Activated CD4-positive, alpha-beta memory T cell treated with anti-CD3 and anti-CD28 coated beads, Interleukin-2, amount 10 ng/mL, durations not matched to agents 7 days and 5 days (primary cell): ENCODE results near the gene PLXNA2. TPM values are rescaled to one million over a fixed set of nuclear protein-coding genes. Genes with fewer than 3 reads are reported as not detected.

Experiments used
- CTCF ChIA-PET: fragments of 350-600 bp; sonication (Branson Sonifier 250); formaldehyde crosslinking; loops from one replicate; lab custom pipeline; 2021; ENCODE audit warnings: antibody characterized with exemption, inconsistent platforms; lab: Charles Lee
- POLR2A ChIA-PET: fragments of 350-600 bp; sonication (Branson Sonifier 250); formaldehyde crosslinking; loops from one replicate; lab custom pipeline; 2021; ENCODE audit warnings: antibody characterized with exemption; lab: Charles Lee
- DNase-seq: peaks from one replicate; pipeline ENCODE4 v3.0.0-alpha.2; 2020
- H3K27ac Mint-ChIP-seq: one replicate; pipeline ENCODE4 v1.8.0; 2021; ENCODE audit warnings: mild to moderate bottlenecking, mixed read lengths
- H3K27me3 Mint-ChIP-seq: one replicate; pipeline ENCODE4 v1.8.0; 2021; ENCODE audit warnings: mixed read lengths
- H3K36me3 Mint-ChIP-seq: one replicate; pipeline ENCODE4 v1.8.0; 2021; ENCODE audit warnings: low read depth, mixed read lengths
- H3K4me1 Mint-ChIP-seq: one replicate; pipeline ENCODE4 v1.8.0; 2021; ENCODE audit warnings: mixed read lengths
- H3K4me3 Mint-ChIP-seq: one replicate; pipeline ENCODE4 v1.8.0; 2021; ENCODE audit warnings: mild to moderate bottlenecking, mixed read lengths
- H3K9me3 Mint-ChIP-seq: one replicate; pipeline ENCODE4 v1.8.0; 2021; ENCODE audit warnings: mixed read lengths
- total RNA-seq, 2 experiments: library from RNA; stranded (reverse); gene quantifications; one replicate each; pipeline ENCODE4 v1.2.3, GENCODE V29; 2021

The PLXNA2 gene
- total RNA-seq, 2 experiments from 2014 or later = 0.43 to 0.65 TPM

- no peak overlapping the region for H3K4me3 Mint-ChIP-seq
- peaks cover 2% of the 10 kb centered on the region for H3K27me3 Mint-ChIP-seq
- CTCF ChIA-PET = interaction anchor here (1.8 to 2.0 kb wide), 2 partner anchors 11 to 59 kb away, joined by 5 to 6 read pairs; no protein-coding TSS in a partner anchor
- DNase-seq = no peak
- H3K4me1 Mint-ChIP-seq = peaks cover under 1% of the 10 kb centered on the region
- H3K9me3 Mint-ChIP-seq = no peaks in the 10 kb centered on the region
- H3K36me3 Mint-ChIP-seq = no peaks in the 10 kb centered on the region
- POLR2A ChIA-PET = no interaction called here
- no peak overlapping the region for H3K27ac Mint-ChIP-seq
Observed at GRCh38 chr1:208080396-208081286, 163.5 kb downstream of the PLXNA2 start.

- Mint-ChIP-seq H3K4me1 (no peaks in the 10 kb centered on the region), H3K4me3 (no peak overlapping the region), H3K36me3 (no peaks in the 10 kb centered on the region), H3K9me3 (no peaks in the 10 kb centered on the region), H3K27me3 (peaks cover 2% of the 10 kb centered on the region), H3K27ac (no peak overlapping the region)
- CTCF ChIA-PET = interaction anchor here (1.4 kb wide), 1 partner anchor 57 kb away, joined by 3 read pairs; no protein-coding TSS in a partner anchor
- DNase-seq = no peak
- POLR2A ChIA-PET = no interaction called here
Observed at GRCh38 chr1:208079161-208079560, 165.0 kb downstream of the PLXNA2 start.

GRCh38 chr1:208078752-208079151 lies 165.4 kb downstream of the PLXNA2 start:
- H3K4me3 Mint-ChIP-seq = no peak overlapping the region
- H3K27me3 Mint-ChIP-seq = peaks cover 2% of the 10 kb centered on the region
- no peaks in the 10 kb centered on the region for H3K4me1 Mint-ChIP-seq
- H3K9me3 Mint-ChIP-seq = no peaks in the 10 kb centered on the region
- H3K36me3 Mint-ChIP-seq = no peaks in the 10 kb centered on the region
- DNase-seq = no peak
- no peak overlapping the region for H3K27ac Mint-ChIP-seq
- ChIA-PET CTCF (interaction anchor here (1.4 kb wide), 1 partner anchor 57 kb away, joined by 3 read pairs; no protein-coding TSS in a partner anchor), POLR2A (no interaction called here)

DNA sequence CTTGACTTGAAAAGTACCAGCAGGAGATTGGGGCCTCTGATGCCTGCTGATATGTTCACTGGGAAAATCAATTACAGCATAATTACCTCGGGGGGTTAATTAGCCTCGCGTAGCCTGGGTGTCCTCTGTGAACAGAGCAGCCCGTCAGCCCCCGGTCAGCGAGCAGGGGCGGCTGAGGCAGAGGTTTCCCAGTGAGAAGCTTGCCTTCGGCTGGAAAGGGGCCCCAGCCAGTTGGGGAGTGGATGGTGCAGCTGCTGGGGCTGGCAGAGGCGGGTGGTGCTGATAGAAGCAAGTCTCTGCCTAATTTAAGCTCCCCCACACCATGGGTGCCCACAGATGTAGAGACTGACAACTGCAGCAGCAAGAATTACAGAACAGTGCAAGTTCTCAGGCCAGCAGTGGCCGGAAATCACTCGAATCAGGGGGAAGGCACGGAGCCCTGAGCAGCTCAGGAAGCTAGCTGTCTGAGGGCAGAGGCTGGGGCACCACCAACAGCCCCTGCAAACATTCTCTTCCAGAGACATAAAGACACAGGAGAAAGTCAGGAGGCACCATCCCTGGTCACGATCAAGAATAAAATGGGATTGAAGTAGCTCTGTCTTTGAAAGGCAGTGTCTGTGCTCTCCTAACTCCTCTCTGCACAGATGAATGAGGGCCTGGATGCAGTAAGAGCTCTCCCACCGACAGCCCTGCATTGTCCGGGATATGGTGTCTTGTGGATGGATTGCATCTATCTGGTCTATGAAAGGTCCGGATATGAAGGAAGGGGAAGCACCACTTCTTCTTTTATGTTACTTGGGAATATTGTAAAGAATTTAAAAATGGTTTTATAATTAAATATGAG lies 166.7 kb downstream of the PLXNA2 start:
- POLR2A ChIA-PET = no interaction called here

DNA sequence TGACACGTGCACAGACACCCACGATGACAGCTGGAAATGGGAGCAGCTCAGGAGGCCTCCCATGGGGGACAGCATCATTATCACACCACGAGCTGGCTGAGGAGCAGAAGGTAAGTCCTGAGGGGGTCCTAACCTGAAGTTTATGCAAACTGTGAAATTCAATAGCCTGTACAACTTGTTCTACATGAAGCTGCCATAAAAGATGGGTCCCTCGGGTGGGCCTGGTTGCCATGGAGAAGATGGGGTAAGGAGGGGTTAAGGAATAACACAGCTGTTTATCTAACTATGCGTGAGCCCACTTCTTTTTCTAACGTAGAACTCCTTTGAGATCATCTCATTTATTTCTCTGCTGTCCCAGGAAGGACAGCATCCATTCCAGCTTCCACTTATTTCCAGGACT lies 169.8 kb downstream of the PLXNA2 start:
- Mint-ChIP-seq H3K4me1 (no peaks in the 10 kb centered on the region), H3K9me3 (no peaks in the 10 kb centered on the region), H3K27ac (no peak overlapping the region), H3K4me3 (no peak overlapping the region), H3K36me3 (no peaks in the 10 kb centered on the region), H3K27me3 (peaks cover 6% of the 10 kb centered on the region)
- no peak for DNase-seq
- ChIA-PET POLR2A (no interaction called here), CTCF (interaction anchor here (0.6 kb wide), 1 partner anchor 19 kb away, joined by 3 read pairs; no protein-coding TSS in a partner anchor)

More for the DNA sequence above, 166.7 kb downstream of the PLXNA2 start:
- no peak overlapping the region for H3K4me3 Mint-ChIP-seq
- H3K27ac Mint-ChIP-seq = no peak overlapping the region
- CTCF ChIA-PET = interaction anchor here (1.4 kb wide), 1 partner anchor 56 kb away, joined by 3 read pairs; no protein-coding TSS in a partner anchor
- no peaks in the 10 kb centered on the region for H3K36me3 Mint-ChIP-seq
- peaks cover 2% of the 10 kb centered on the region for H3K27me3 Mint-ChIP-seq
- H3K4me1 Mint-ChIP-seq = no peaks in the 10 kb centered on the region
- no peaks in the 10 kb centered on the region for H3K9me3 Mint-ChIP-seq
- DNase-seq = no peak

DNA sequence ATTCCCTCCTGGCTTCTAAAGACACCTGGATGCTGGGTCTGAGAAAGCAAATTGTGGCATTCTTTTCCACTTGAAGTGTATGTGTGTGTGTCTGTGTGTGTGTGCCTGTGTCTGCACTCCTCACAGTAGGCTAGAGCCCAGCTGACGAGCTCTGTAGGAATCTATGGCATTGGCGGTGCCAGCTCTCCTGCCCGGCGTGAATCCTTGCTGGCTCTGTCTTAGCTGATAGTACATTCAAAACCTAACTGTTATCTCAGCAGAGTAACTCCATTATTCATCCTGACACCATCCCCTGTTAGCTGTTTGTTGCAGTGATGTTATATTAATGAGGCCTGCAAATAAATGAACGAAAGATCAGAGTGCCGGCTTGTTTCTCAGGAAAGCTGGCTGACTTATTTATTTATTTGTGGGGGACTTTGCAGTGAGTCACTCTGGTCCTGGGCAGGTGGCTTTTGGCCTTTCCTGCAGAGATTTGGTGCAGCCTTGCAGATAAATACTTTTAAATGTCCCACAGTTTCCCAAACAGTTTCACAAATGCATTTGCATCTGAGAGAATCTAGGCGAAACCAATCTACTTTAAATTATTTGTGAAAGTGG lies 172.7 kb downstream of the PLXNA2 start:
- CTCF ChIA-PET = interaction anchor here (1.4 kb wide), 1 partner anchor 20 kb away, joined by 3 read pairs; no protein-coding TSS in a partner anchor
- Mint-ChIP-seq H3K4me1 (no peaks in the 10 kb centered on the region), H3K4me3 (no peak overlapping the region), H3K36me3 (no peaks in the 10 kb centered on the region), H3K9me3 (no peaks in the 10 kb centered on the region), H3K27me3 (peaks cover 5% of the 10 kb centered on the region), H3K27ac (no peak overlapping the region)
- POLR2A ChIA-PET = no interaction called here
- DNase-seq = no peak

DNA sequence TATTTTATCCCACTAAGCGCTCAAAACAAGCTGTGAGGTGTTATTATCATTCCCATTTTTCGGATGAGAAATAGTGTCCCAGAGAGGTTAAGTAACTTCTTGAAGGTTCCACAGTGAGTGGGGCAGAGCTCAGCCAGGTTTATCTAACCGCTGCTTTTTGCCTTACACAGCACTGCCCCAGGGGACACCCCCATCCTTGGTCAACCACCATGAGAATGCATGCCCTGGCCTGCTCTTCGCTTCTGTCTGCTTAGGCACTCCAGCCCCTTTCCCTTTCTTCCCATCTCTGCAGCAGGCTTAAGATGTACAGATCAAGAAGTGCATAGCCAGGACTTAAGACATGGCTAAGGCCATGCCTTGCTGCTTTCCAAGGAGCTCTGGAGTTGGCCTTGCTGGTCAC lies 174.3 kb downstream of the PLXNA2 start:
- H3K9me3 Mint-ChIP-seq = no peaks in the 10 kb centered on the region
- CTCF ChIA-PET = interaction anchor here (1.5 kb wide), 1 partner anchor 175 kb away, joined by 4 read pairs; no protein-coding TSS in a partner anchor

DNA sequence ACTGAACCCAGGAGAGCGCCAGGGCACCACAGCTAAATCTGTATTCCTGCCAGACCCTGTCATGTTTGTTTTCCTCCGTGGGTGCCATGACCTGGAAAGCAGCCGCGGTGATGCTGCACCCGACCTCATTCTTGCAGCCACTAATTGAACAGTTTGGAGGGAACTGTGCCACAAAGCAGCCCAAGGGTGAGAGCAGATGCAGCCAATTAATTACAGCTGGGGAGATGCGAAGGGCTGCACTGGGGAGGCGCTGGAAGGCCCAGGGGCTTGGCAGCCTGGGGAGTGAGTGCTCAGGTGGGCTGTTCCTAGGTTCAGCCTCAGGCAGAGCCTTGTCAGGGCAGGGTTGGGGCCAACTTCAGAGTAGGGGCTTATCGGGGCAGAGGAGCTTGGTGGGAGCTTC lies 174.9 kb downstream of the PLXNA2 start:
- ChIA-PET POLR2A (no interaction called here), CTCF (interaction anchor here (1.5 kb wide), 1 partner anchor 176 kb away, joined by 4 read pairs; no protein-coding TSS in a partner anchor)
- no peaks in the 10 kb centered on the region for H3K4me1 Mint-ChIP-seq

More for the DNA sequence above, 174.3 kb downstream of the PLXNA2 start:
- DNase-seq = no peak
- peaks cover 5% of the 10 kb centered on the region for H3K27me3 Mint-ChIP-seq
- no peaks in the 10 kb centered on the region for H3K36me3 Mint-ChIP-seq
- POLR2A ChIA-PET = no interaction called here
- no peak overlapping the region for H3K27ac Mint-ChIP-seq
- H3K4me3 Mint-ChIP-seq = no peak overlapping the region
- no peaks in the 10 kb centered on the region for H3K4me1 Mint-ChIP-seq

GRCh38 chr1:208068908-208069307 lies 175.3 kb downstream of the PLXNA2 start:
- POLR2A ChIA-PET = no interaction called here
- CTCF ChIA-PET = interaction anchor here (1.5 kb wide), 1 partner anchor 176 kb away, joined by 4 read pairs; no protein-coding TSS in a partner anchor
- no peak overlapping the region for H3K4me3 Mint-ChIP-seq

More for the DNA sequence above, 174.9 kb downstream of the PLXNA2 start:
- H3K9me3 Mint-ChIP-seq = no peaks in the 10 kb centered on the region
- no peak overlapping the region for H3K4me3 Mint-ChIP-seq
- DNase-seq = no peak
- H3K27ac Mint-ChIP-seq = no peak overlapping the region
- no peaks in the 10 kb centered on the region for H3K36me3 Mint-ChIP-seq
- H3K27me3 Mint-ChIP-seq = peaks cover 5% of the 10 kb centered on the region

GRCh38 chr1:208068407-208068806 lies 175.8 kb downstream of the PLXNA2 start:
- H3K9me3 Mint-ChIP-seq = no peaks in the 10 kb centered on the region
- CTCF ChIA-PET = no interaction called here
- H3K4me3 Mint-ChIP-seq = no peak overlapping the region
- no peak for DNase-seq
- no peak overlapping the region for H3K27ac Mint-ChIP-seq
- H3K27me3 Mint-ChIP-seq = peaks cover 5% of the 10 kb centered on the region
- no peaks in the 10 kb centered on the region for H3K36me3 Mint-ChIP-seq
- no peaks in the 10 kb centered on the region for H3K4me1 Mint-ChIP-seq
- POLR2A ChIA-PET = no interaction called here

More at GRCh38 chr1:208068908-208069307, 175.3 kb downstream of the PLXNA2 start:
- Mint-ChIP-seq H3K4me1 (no peaks in the 10 kb centered on the region), H3K9me3 (no peaks in the 10 kb centered on the region), H3K36me3 (no peaks in the 10 kb centered on the region), H3K27ac (no peak overlapping the region), H3K27me3 (peaks cover 5% of the 10 kb centered on the region)
- no peak for DNase-seq

DNA sequence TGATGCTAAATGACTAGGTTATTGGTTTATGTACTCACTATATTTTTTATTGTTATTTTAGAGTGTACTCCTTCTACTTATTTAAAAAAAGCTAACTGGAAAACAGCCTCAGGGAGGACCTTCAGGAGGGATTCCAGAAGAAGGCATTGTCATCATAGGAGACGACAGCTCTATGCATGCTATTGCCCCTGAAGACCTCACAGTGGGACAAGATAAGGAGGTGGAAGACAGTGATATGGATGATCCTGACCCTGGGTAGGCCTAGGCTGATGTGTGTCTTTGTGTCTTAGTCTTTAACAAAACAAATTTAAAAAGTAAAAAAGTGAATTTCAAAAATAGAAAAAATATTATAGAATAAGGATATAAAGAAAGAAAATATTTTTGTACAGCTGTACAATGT lies 177.6 kb downstream of the PLXNA2 start:
- ChIA-PET POLR2A (no interaction called here), CTCF (no interaction called here)
- H3K9me3 Mint-ChIP-seq = no peaks in the 10 kb centered on the region
- H3K4me3 Mint-ChIP-seq = no peak overlapping the region
- peaks cover 5% of the 10 kb centered on the region for H3K27me3 Mint-ChIP-seq
- no peaks in the 10 kb centered on the region for H3K4me1 Mint-ChIP-seq
- H3K36me3 Mint-ChIP-seq = no peaks in the 10 kb centered on the region
- DNase-seq = no peak
- H3K27ac Mint-ChIP-seq = no peak overlapping the region

DNA sequence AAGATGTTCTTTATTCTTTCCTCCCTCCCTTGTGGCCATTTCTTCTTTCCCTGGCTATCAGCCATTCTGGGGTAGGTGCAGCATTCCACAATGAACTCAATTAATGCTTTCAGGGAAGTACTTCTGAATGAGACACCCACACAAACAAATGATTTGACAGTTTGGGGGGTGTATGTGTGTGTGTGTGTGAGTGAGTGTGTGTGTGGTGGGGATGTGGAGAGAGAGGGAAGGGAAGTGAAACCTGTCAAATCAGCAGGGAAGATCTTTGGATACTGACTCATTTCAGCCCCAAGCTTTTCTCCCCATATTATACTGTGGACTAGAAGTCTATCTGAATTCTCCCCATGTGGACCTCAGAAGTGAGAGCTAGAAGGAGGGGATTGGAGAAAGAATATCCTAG lies 178.3 kb downstream of the PLXNA2 start:
- no peaks in the 10 kb centered on the region for H3K9me3 Mint-ChIP-seq
- H3K4me1 Mint-ChIP-seq = no peaks in the 10 kb centered on the region
- ChIA-PET CTCF (no interaction called here), POLR2A (no interaction called here)
- H3K36me3 Mint-ChIP-seq = no peaks in the 10 kb centered on the region
- peaks cover 3% of the 10 kb centered on the region for H3K27me3 Mint-ChIP-seq
- no peak overlapping the region for H3K27ac Mint-ChIP-seq
- DNase-seq = no peak
- H3K4me3 Mint-ChIP-seq = no peak overlapping the region
